Stimulated activated CD8-positive, alpha-beta memory T cell treated with anti-CD3 and anti-CD28 coated beads, Interleukin-7, amount 100 ng/mL, for 24 hours (primary cell): Measurements from ENCODE around the gene RGS13.
"Not testable (repeated sequence)": the region's sequence is repeated elsewhere in the genome, so short reads cannot be mapped to it uniquely, and the experiment has no call there.

Source experiments
- DNase-seq: peaks from one replicate; pipeline ENCODE4 v3.0.0-alpha.2; 2020; ENCODE audit warnings: low read depth

The RGS13 gene

DNA sequence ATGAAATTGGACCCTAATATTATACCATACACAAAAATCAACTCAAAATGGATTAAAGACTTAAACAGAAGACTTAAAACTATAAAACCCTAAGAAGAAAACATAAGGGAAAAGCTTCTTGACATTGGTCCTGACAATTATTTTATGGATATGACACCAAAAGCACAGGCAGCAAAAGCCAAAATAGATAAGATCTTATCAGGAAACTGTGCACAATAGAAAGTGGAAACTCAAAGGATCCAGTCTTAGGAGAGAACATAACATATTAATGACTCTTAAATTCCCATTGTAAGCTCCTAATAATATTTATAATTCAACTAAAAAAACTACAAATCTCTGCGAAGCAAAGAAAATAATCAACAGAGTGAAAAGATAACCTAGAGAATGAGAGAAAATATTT, 39.8 kb downstream of the RGS13 start:
- DNase-seq = no peak

DNA sequence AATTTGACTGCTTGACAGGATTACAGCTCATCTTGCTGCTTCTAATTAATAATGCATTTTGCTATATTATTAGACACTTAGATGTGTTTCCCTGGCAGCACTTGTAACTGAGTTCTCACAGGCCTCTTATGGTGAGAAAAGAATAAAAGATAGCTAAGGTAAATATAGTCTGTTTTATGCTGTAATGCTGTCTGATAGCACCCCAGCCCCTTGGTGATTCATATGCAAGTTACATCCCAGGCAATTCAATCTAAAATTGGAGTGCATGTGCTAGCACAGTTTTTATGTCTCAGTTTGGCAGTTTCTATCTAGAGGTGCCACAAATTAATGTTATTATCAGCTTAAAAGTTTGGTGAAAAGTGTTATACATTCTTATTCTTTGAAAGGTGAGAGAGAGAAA, 42.2 kb downstream of the RGS13 start:
- no peak for DNase-seq

DNA sequence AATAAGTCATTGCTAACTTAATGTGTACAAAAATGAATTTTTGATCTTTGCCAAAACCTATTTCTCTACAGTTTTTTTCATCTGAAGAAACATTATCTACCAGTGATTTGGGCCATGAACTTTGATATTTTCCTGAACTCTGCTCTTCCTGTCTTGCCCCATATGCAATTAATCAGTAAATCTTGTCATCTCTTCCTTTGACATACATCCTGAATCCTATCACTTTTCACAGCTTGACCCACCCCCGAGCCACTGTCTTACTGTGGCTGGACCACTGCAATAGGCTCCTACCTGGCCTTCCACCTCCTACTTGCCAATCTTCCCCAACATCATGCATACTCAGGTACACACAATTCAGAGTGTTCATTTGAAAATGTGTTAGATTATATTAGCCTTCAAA, 46.4 kb downstream of the RGS13 start:
- DNase-seq = no peak

DNA sequence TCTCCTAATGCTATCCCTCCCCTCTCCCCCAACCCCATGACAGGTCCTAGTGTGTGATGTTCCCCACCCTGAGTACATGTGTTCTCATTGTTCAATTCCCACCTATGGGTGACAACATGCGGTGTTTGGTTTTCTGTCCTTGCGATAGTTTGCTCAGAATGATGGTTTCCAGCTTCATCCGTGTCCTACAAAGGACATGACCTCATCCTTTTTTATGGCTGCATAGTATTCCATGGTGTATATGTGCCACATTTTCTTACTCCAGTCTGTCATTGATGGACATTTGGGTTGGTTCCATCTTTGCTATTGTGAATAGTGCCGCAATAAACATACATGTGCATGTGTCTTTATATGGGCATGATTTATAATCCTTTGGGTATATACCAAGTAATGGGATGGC, 47.1 kb downstream of the RGS13 start:
- not testable (repeated sequence) for DNase-seq

DNA sequence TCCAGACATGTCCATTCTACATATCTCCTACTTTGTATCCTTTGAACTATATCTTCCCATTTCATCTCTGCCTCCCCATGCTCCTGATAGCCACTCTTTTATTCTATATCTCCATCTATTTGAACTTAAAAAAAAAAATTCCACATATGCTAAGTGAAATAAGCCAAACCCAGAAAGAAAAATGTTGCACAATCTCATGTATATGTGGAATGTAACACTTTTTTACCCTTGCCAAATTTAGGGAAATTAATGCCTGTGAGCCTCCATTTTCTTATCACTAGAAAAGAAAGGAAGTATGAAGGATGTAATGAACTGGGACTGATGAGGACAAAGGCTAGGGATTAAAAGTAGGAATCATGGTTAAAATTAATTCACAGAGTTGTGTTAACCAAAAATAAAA, 53.5 kb downstream of the RGS13 start:
- DNase-seq = no peak

DNA sequence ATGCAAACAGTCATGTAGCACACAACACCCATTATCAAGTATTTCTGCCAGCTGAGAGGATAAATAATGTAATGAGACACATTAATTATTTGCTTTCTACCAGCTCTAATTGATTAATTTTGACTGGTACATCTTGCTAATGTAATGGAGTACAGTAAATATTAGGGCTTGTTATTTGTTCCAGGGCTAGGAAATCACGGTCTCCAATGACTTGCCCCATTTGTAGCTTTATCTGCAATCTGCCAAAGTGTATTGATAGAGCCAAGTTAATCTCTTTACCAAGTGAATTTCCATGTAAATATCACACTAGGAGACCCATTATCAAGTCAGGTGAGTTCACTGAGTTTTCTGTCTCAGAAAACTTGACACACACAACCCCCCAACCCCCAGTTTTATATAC, 55.1 kb downstream of the RGS13 start:
- no peak for DNase-seq

DNA sequence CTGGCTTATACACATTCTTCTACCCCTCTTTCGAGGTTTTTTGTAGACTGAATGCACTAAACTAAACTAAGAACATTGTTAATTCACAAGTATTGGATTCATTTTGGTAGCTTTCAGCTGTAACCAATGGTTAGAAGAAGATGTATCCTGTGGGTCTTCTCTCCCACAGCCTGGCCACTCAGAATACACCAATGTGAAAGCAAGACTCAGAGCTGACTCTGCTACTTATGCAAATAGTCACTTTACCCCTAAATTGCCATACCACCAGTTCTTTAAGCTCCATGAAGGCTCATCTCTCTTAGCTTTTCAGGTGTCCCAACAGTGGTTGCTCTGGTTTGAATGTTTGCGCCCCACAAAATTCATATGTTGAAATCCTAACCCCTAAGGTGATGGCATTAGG, 60.1 kb downstream of the RGS13 start:
- DNase-seq = no peak

DNA sequence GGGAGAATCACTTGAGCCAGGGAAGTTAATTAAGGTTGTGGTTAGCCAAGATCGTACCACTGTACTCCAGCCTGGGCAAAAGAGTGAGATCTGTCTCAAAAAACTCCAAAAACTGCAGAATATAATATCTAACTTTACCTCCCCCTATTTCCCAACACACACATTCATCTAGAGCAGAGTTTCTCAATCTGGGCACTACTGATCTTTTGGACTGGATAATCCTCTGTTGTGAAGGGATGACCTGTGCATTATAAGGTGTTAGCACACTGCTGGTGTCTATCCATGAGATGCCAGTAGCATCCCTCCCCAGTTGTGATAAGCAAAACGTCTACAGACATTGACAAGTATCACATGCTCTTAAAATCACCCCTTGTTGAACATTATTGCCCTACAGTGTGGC, 61.8 kb downstream of the RGS13 start:
- DNase-seq = no peak

DNA sequence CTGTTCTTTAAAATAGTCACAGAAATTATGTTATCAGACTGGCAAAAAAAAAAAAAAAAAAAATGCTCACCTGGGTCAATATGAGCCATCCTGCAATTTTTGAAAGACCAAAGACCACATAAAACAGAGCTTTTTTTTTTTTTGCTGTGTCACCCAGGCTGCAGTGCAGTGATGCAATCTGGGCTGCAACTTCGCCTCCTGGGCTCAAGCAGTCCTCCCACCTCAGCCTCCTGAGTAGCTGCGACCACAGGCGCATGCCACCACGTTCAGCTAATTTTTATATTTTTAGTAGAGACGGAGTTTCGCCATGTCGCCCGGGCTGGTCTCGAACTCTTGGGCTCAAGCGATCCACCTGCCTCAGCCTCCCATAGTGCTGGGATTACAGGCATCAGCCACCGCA, 62.8 kb downstream of the RGS13 start:
- no peak for DNase-seq

DNA sequence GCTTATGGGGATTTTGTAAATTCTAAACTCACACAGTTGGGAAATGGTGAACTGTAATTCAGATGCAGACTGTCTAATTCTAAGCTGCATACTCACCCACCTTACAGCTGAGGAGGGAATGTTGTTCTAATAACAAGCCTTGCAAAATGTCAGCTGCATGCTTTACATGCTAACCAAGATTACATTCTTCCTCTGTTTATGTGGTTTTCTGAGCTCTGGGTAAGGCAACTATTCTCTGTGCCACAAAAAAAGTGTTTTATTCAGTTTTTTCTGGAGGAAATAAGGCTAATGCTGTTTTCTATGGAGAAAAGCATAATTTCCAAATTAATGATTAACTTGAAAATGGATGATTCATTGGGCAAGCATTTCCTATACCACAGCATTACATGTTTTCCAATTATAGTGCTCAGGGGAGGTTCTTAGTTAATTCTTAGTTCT, 64.9 kb downstream of the RGS13 start:
- no peak for DNase-seq

DNA sequence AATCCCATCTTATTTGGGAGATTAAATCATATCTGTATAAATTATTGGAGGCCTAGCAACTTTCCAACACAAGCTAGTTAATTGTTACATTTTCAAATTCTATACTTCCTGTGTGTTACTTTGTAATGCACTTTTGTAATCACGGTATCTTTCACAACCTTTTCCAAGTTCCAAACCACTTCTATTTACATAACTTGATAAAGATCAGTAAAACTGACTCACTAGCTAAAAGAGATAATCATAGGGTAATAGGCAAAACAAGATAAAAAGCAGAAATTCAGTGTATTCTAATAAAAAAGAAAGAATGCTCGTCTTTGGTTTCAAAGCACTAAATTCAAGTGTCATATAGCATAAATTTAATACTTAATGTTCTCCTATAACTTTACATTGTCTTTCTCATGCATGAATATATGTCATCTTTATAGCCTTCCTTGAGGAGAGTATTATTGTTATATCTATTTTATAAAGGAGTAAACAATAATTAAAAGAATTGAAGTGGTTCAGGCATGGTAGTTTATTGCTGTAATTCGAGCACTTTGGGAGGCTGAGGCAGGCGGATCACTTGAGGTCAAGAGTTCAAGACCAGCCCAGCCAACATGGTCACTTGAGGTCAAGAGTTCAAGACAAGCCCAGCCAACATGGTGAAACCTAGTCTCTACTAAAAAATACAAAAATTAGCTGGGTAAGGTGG, 66.4 kb downstream of the RGS13 start:
- DNase-seq = no peak

DNA sequence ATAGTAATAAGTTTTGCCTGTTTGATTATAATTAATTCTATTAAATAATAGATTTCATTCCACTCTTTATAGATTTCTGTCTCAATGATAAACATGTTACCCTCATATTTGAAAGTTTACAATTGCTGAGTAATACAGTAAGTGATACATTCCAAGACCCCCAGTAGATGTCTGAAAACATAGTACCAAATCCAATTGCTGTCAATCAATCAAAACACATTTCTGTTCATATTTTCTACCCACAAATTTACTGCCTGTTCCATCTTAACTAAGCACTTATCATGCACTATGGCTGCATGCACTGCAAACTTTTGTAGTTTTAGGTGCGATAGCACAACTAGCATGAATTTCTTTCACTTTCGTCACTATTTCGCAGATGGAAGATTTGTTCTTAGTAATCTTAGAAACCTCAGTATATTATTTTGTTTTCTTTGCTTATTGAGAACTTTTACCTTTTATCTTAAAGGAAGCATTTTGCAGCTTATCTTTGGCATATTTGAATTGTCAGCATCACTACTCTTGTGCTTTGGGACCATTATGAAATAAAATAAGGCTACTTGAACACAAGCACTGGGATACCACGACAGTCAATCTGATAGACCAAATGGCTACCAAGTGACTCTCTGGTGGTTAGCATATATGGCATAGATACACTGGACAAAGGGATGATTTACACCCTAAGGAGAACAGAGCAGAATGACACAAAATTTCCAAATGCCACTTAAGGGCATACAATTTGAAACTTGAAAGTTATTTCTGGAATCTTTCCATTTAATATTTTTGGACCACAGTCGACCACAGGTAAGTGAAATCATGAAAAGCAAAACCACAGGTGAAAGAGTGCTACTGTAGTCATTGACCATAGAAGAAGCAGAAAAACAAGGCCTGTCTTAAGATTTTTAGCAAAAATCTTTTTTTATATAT, 67.6 kb downstream of the RGS13 start:
- DNase-seq = no peak

DNA sequence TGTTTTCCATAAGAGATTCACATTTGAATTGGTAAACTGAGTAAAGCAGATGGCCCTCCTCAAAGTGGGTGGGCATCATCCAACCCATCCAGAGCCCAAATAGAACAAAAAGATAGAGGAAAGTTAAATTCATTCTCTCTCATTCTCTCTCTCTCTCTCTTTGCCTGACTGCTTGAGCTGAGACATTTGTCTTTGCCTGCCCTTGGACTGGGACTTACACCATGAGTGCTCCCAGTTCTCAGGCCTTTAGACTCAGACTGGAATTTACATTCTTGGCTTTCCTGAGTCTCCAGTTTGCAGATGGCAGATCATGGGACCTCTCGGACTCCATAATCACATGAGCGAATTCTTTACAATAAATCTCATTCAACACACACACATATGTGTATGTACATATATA, 69.6 kb downstream of the RGS13 start:
- DNase-seq = no peak

DNA sequence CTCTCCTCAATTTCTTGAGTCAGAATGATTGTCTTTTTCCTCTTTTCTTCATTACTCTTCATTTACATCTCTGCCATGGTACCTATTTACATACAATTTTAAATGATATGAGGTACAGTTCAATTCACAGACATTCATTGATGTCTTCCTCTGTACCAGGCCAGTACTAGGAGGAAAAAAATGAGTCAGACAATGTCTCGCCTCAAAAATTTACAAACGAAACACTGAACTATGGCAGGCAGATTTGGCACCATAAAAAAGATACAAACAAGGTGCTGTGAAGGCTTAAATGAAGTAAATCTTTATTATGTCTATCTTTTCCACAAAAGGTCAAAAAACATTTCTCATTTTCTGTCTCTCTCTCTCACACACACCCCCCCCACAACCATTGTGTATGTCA, 71.0 kb downstream of the RGS13 start:
- no peak for DNase-seq

DNA sequence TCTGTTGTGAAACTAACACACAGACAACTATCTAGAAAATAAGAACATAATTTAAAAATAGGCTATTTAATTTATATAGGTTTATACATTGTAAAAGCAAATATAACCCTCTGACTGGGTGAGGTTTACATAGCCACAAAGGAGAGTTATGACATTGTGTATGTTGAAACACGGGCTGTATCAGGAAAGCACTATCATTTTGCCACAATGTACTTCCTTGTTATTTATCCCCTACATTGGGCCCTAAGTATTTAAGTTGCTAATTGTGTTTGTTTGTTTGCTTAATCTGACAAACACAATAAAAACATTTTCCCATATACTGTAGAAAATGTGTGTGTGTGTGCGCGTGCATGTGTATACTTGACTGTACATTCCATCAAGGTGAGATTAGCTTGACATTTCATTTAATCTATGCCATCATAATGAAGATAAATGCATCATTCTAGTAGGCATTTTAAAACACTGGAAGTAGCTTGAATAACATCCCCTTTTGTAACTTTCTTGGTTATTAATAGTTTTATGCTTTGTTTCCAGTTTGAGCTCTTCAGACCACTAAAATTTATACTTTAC, 72.1 kb downstream of the RGS13 start:
- no peak for DNase-seq

DNA sequence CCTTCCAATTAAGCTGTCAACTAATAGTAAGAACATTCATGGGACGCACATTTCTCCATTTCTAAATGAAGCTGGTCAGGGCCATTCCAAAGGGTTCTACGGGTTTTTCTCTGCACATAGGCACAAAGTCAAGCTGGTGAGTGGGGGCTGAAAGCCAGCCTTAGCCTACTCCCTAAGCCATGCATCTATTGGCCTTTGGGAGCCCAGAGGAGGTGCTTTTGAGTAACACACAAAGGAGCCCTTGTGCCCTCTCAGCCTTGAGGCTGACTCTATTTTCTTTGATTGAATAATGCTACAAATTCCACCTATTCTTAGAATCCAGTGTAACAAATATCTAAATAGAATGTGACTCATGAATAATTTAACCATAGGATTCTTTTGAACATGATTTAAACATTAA, 73.6 kb downstream of the RGS13 start:
- DNase-seq = no peak
